ENCODE measurements around the gene HS3ST2.

HS3ST2 gene

GRCh38 chr16:22813948-22814710 is at the start of gene HS3ST2:
TSS of gene HS3ST2 (plus strand) at chr16:22814162. CDS start at chr16:22814611, 449 bp downstream.
- no peak for DNase-seq

- no peak for DNase-seq
These were observed 49.2 kb upstream of the HS3ST2 start for GRCh38 chr16:22764662-22765327.

- no peak for DNase-seq
These were observed 48.5 kb upstream of the HS3ST2 start for GRCh38 chr16:22765479-22765878.

DNA sequence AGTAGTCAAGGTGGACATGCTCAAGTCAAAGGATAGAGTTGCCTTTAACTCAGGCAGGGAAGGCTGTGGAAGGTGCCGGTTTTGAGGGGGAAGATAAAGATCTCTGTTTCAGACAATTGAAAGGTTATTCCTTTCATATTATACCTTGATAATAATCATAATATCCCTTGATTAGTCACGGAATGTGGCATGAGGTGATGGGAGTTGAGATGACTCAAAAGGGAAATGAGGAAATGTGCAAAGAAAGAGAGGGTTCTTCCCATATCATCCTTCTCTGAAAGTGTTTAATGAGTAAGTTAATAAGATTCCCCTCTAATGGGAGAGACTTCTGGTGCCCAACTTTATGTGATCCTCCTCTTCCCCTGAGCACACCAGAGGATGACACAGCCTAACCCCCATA is 43.1 kb upstream of the HS3ST2 start:
- no peak for DNase-seq

DNA sequence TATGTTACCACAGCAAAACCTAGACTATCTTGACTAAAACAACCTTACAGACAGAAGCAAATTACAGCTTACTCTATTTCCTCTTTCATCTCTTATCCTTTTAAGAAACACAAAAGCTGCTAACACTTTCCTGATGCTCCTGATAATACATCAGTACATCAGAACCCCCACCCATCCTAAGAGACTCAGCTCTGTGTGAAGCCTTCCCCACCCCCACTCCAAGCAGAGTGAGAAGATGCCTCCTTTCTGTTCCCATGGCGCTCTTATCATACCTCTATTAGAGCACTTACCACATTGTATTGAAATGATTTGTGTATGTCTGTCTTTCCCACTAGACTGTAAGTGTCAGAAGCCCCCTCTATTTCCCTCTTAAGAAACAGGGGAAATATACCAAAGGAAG is 42.4 kb upstream of the HS3ST2 start:
- no peak for DNase-seq

GRCh38 chr16:22775220-22775922 is 38.6 kb upstream of the HS3ST2 start:
- DNase-seq, result no peak

- DNase-seq, result no peak
These were observed 32.5 kb upstream of the HS3ST2 start for GRCh38 chr16:22781480-22781879.

GRCh38 chr16:22782314-22782713 is 31.6 kb upstream of the HS3ST2 start:
- no peak for DNase-seq

GRCh38 chr16:22784690-22785214 is 29.2 kb upstream of the HS3ST2 start:
- DNase-seq, result no peak

DNA sequence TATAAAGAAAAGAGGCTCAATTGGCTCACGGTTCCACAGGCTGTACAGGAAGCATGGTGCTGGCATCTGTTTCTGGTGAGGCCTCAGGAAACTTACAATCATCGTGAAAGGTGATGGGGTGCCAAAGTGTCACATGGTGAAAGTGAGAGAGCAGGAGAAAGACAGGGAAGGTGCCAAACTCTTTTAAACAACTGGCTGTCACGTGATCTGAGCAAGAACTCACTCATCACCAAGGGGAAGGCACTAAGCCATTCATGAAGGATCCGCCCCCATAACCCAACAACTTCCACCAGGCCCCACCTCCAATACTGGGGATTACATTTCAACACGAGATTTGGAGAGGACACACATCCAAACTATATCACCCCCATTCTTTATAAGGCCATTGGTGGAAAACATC is 28.4 kb upstream of the HS3ST2 start:
- DNase-seq, result no peak

GRCh38 chr16:22786284-22786683 is 27.7 kb upstream of the HS3ST2 start:
- DNase-seq, result no peak

DNA sequence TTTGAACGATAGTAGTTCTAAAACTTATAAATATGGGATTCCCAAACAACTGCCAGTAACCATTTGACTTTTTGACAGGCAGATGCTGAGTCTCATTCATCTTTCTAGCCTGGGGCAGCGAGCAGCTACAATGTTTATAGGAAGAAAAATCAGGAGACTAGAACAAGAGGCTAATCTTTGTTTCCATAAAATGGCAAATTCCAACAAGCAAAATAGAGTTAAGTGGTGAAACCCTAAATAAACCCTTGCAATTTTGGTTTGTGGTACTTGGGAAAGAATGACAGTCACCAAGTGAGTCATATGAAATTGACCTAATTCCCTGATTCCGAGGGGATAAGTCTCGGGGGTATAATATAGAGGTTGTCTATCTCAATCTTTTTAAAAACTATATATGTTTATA is 27.3 kb upstream of the HS3ST2 start:
- no peak for DNase-seq

- no peak for DNase-seq
These were observed 26.3 kb upstream of the HS3ST2 start for GRCh38 chr16:22787466-22788192.

DNA sequence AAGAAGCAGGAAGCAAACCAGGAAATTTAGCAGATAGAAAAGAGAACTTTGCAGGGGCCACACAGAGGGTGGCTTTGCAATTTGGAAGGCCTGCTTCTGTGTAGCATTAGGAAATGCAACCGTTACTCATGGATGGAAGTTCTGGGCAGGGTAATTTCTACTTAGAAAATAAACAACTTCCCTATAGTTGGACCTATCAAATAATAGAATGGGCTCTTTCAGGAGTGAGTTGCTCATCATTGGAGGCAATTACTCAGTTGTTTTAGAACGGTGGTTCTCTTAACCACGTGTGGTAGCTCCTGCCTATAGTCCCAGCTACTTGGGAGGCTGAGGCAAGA is 25.8 kb upstream of the HS3ST2 start:
- DNase-seq, result no peak

- DNase-seq, result no peak
These were observed 24.5 kb upstream of the HS3ST2 start for GRCh38 chr16:22789281-22789945.

GRCh38 chr16:22797551-22797950 is 16.4 kb upstream of the HS3ST2 start:
- DNase-seq, result no peak

DNA sequence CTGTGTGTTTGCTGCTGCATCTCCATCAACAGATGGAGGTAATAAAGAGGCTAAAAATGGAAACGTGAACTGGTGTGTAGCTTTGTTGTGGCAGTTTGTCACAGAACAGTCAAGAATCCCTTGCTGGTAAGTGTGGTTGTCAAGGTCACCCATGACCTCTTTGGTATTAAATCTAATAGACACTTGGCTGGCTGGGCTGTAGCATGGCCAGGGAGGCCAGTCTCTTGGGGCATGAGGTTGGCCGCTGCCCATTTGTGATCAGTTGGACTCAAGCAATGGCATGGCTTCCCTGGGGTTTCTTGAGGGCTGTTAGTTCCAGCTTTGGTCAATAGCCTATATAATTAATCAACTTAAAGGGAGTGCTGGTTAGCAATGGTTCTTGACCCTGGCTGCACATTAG is 14.8 kb upstream of the HS3ST2 start:
- no peak for DNase-seq

GRCh38 chr16:22804893-22805292 is 9.1 kb upstream of the HS3ST2 start:
- no peak for DNase-seq

DNA sequence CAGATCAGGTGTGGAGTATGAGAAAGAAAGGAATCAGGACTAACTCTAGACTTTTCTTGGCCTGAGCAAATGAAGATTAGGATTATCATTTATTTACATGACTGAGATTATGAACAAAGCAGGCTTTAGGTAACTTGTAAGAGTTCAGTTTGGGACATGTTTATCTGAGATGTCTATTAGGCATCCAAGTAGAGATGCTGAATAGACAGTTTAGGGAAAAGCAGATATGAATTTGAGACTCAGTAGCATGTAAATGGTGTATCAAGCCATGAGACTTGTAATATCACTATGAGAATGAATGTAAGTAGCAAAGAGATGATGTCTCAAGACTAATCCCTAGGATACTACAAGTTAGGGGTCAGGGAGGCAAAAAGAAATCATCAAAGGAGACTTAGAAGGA is 8.6 kb upstream of the HS3ST2 start:
- DNase-seq, result no peak

DNA sequence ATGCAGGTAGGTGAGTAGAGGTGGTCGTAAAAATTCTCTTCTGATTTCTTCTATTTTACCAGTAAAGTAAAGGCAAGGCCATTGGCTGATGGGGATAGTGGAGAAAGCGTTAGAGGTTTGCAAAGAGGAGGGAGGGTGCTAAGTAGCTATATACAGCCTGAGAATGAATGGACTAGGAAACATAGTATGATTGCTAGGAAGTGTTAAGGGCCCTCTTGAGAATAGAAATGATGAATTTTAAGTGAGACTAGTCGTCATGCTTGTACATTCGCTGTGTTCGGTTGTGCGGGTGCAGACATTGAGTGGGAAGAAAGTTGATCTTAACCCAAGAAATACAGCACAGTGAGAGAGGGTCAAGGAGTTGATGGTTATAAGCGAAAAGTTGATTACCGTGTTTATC is 7.2 kb upstream of the HS3ST2 start:
- DNase-seq, result no peak

DNA sequence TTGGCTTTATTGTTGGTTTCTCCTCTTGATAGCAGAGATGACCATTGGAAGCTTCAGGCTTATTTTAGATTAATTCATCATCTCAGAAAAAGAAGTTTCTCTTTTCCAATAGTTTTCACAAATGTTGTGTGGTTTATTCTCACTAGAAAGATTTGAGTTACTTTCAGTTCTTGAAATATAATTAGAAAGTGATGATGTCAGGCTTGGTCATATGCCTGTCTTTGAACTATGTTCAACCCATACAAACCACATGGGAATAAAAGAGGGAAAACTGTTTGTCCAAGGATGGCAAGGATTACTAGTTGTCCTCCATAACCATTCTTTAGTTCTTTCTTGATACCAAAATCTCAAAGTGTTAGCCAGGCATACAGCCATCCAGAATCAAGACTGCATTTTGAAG is 3.7 kb upstream of the HS3ST2 start:
- no peak for DNase-seq

DNA sequence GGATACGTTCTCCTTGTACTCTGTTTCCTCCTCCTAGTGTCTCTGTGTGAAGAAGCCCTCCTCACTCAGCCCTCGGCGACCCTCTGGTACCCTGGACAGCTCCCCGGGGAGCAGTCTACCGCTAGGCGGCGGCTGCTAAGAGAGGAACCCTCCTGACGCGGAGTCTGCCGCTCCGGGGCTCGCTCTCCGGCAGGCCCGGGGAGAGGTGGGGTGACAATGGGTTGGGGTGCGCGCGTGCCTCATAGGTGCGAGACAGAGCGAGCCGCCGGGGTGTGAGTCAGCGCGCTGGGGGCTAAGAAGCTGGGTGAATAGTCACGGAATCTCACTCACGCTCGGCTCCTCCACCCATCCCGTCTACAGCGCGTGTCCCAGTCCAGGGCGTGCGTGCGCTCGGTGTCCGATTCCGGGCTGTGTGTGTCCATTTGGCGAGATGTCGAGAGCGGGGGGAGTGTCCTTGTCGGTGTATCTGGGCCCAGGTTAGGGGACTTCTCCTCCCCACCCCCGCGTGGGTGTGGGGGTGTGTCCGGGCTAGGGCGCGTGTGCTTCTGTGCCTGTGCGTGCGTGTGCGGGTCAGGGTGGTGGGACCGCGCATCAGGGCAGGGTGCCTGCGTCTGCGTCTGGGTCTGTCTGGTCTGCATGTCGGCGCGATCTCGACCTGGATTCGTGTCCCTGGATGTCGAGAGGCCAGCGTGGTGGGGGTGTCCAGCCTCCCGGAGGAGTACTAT is 577 bp upstream of the HS3ST2 start:
- no peak for DNase-seq
